T-helper 2 cell treated with Interferon-gamma antibody and Interleukin-4, amounts not matched to agents 100 ng/mL and 5 ng/mL, for 36 hours (primary cell): ENCODE results near the gene ORM2. TPM values are rescaled to one million over a fixed set of nuclear protein-coding genes. Genes with fewer than 3 reads are reported as not detected.

Experiments
- intact Hi-C: fragments of 100-400 bp; cut with micrococcal nuclease; formaldehyde crosslinking; loops from one replicate; pipeline ENCODE4 v1.15.1; 2023
- total RNA-seq: library from RNA; stranded (reverse); gene quantifications from 2 replicates; pipeline ENCODE4 v1.2.3, GENCODE V29; 2022

ORM2 gene
- total RNA-seq, 1 donor from 2014 or later: not detected

GRCh38 chr9:114348261-114348905, 18.7 kb downstream of the ORM2 start:
- intact Hi-C loops: loop anchor here (2.0 kb wide), 1 partner anchor 36 kb away; no protein-coding TSS in a partner anchor

GRCh38 chr9:114348906-114349482, 19.3 kb downstream of the ORM2 start:
- intact Hi-C loops: loop anchor here (2.0 kb wide), 1 partner anchor 36 kb away; no protein-coding TSS in a partner anchor

- intact Hi-C loops: loop anchor here (2.0 kb wide), 1 partner anchor 35 kb away; no protein-coding TSS in a partner anchor
Observed at GRCh38 chr9:114349713-114350480, 20.2 kb downstream of the ORM2 start.

GRCh38 chr9:114350636-114351401, 21.1 kb downstream of the ORM2 start:
- intact Hi-C loops: no loop called here

GRCh38 chr9:114351932-114352331, 22.3 kb downstream of the ORM2 start:
- intact Hi-C loops: no loop called here

- intact Hi-C loops: no loop called here
Observed at GRCh38 chr9:114355821-114356220, 26.2 kb downstream of the ORM2 start.

- intact Hi-C loops: no loop called here
Observed at GRCh38 chr9:114356792-114357191, 27.1 kb downstream of the ORM2 start.

- intact Hi-C loops: no loop called here
Observed at GRCh38 chr9:114357360-114357759, 27.7 kb downstream of the ORM2 start.

GRCh38 chr9:114357911-114358328, 28.3 kb downstream of the ORM2 start:
- intact Hi-C loops: no loop called here

GRCh38 chr9:114359801-114360200, 30.1 kb downstream of the ORM2 start:
- intact Hi-C loops: no loop called here

GRCh38 chr9:114361542-114361941, 31.9 kb downstream of the ORM2 start:
- intact Hi-C loops: no loop called here

- intact Hi-C loops: no loop called here
Observed at GRCh38 chr9:114362394-114362793, 32.7 kb downstream of the ORM2 start.

- intact Hi-C loops: loop anchor here (1.0 kb wide), 1 partner anchor 10 kb away; no protein-coding TSS in a partner anchor
Observed at GRCh38 chr9:114363424-114363823, 33.8 kb downstream of the ORM2 start.

- intact Hi-C loops: no loop called here
Observed at GRCh38 chr9:114364134-114365041, 34.7 kb downstream of the ORM2 start.

GRCh38 chr9:114365194-114365593, 35.5 kb downstream of the ORM2 start:
- intact Hi-C loops: no loop called here

- intact Hi-C loops: no loop called here
Observed at GRCh38 chr9:114366334-114367128, 36.9 kb downstream of the ORM2 start.

GRCh38 chr9:114367366-114367765, 37.7 kb downstream of the ORM2 start:
- intact Hi-C loops: no loop called here

- intact Hi-C loops: no loop called here
Observed at GRCh38 chr9:114367772-114368569, 38.3 kb downstream of the ORM2 start.
